K562 (cell line): ENCODE measurements around the gene ZNF324B. TPM values are rescaled to one million over a fixed set of nuclear protein-coding genes. Genes with fewer than 3 reads are reported as not detected.

Source experiments
- E2F3 ChIP-seq: fragments of 250-450 bp; sonication (Bioruptor Pico); IDR thresholded peaks from 2 replicates; pipeline ENCODE4 v1.4.0; 2020; ENCODE audit warnings: mild to moderate bottlenecking
- E2F5 ChIP-seq: sonication (generic); formaldehyde crosslinking; IDR thresholded peaks from 2 replicates; pipeline ENCODE4 v1.8.0; 2022; ENCODE audit warnings: mild to moderate bottlenecking, missing genetic modification reagents
- ETS2 ChIP-seq: IDR thresholded peaks from 2 replicates; pipeline ENCODE4 v1.6.1; 2016; ENCODE audit warnings: borderline replicate concordance, missing genetic modification characterization, mild to moderate bottlenecking, moderate library complexity, missing compliant biosample characterization; ENCODE audit not compliant: poor library complexity, severe bottlenecking
- GTF2F1 ChIP-seq: IDR thresholded peaks from 2 replicates; pipeline ENCODE4 v1.6.1; 2011; ENCODE audit warnings: low read depth, low read length, improper control_type of control experiment
- HDAC6 ChIP-seq: IDR thresholded peaks from 2 replicates; pipeline ENCODE4 v1.6.1; 2012; ENCODE audit warnings: low read depth, mild to moderate bottlenecking, control low read depth, inconsistent platforms, low read length, moderate library complexity
- JUN ChIP-seq, 2 experiments: sonication (generic) in 1 of 2; formaldehyde crosslinking in 1 of 2; IDR thresholded peaks; 2 replicates each; pipeline versions ENCODE4 v1.6.1 to v1.8.0; 2012 to 2022; ENCODE audit warnings: borderline replicate concordance in 2 of 2, mild to moderate bottlenecking in 2 of 2, improper control_type of control experiment in 1 of 2, low read depth in 1 of 2, low read length in 1 of 2, missing genetic modification reagents in 1 of 2
- LCOR ChIP-seq: sonication (generic); formaldehyde crosslinking; IDR thresholded peaks from 2 replicates; pipeline ENCODE4 v1.8.0; 2022; ENCODE audit warnings: mild to moderate bottlenecking, missing genetic modification reagents
- MAFG ChIP-seq: fragments of 450-650 bp; conservative IDR thresholded peaks from 2 replicates; pipeline ENCODE4 v1.6.1; 2016; ENCODE audit warnings: missing genetic modification characterization, missing compliant biosample characterization
- MBD2 ChIP-seq: sonication (generic); IDR thresholded peaks from 2 replicates; pipeline ENCODE4 v1.6.1; 2016; ENCODE audit warnings: low read depth, borderline replicate concordance
- MTA2 ChIP-seq: fragments of 450-650 bp; IDR thresholded peaks from 2 replicates; pipeline ENCODE4 v1.6.1; 2016; ENCODE audit warnings: low read depth
- MYC ChIP-seq, 2 experiments: fragments of 250-450 bp in 1 of 2; sonication (Bioruptor Pico) in 1 of 2; IDR thresholded peaks; 2 replicates each; pipeline versions ENCODE4 v1.5.1 to v1.6.1; 2012 to 2021; ENCODE audit warnings: low read depth in 2 of 2, borderline replicate concordance in 1 of 2, improper control_type of control experiment in 1 of 2, low read length in 1 of 2, mild to moderate bottlenecking in 1 of 2, moderate library complexity in 1 of 2
- NFRKB ChIP-seq: fragments of 450-650 bp; IDR thresholded peaks from 2 replicates; pipeline ENCODE4 v1.6.1; 2016; ENCODE audit warnings: low read depth
- RBM39 ChIP-seq: fragments of 200-400 bp; formaldehyde crosslinking; optimal IDR thresholded peaks from 2 replicates; pipeline ENCODE3; 2018; ENCODE audit warnings: low read depth, low read length
- SETDB1 ChIP-seq: IDR thresholded peaks from one replicate; pipeline ENCODE4 v1.6.1; 2012; ENCODE audit warnings: low read length, control low read depth, inconsistent platforms
- ZC3H4 ChIP-seq: sonication (generic); formaldehyde crosslinking; IDR thresholded peaks from 2 replicates; pipeline ENCODE4 v1.9.0; 2021; ENCODE audit warnings: missing genetic modification reagents, borderline replicate concordance
- ZFP30 ChIP-seq: fragments of 250-450 bp; sonication (Bioruptor Pico); IDR thresholded peaks from 2 replicates; pipeline ENCODE4 v1.8.0; 2022; ENCODE audit warnings: moderate library complexity, mild to moderate bottlenecking, inconsistent platforms, borderline replicate concordance
- ZNF121 ChIP-seq: sonication (generic); formaldehyde crosslinking; conservative IDR thresholded peaks from 2 replicates; pipeline ENCODE4 v1.8.0; 2022; ENCODE audit warnings: missing genetic modification reagents
- ZNF277 ChIP-seq: fragments of 250-450 bp; sonication (Bioruptor Pico); IDR thresholded peaks from 2 replicates; pipeline ENCODE4 v1.8.0; 2022; ENCODE audit warnings: inconsistent platforms, mild to moderate bottlenecking, moderate library complexity, borderline replicate concordance
- polyA plus RNA-seq, 8 experiments: library from polyadenylated mRNA; depleted of rRNA in 4 of 8; stranded (reverse) in 5 of 8; unstranded in 3 of 8; fragments of >200 nt; fragmentation: Nextera tagmentation in 2 of 8; fragmentation: Illumina TruSeq in 1 of 8; extraction: Ambion mirVana in 2 of 8; extraction: Trizol in 1 of 8; gene quantifications; 2 replicates each; pipeline versions ENCODE4 v1.2.1 to v1.2.3, GENCODE V29; 2011 to 2014; ENCODE audit warnings: inconsistent platforms in 1 of 8, missing spikeins in 1 of 8
- total RNA-seq, 7 experiments: library from RNA; depleted of rRNA in 6 of 7; stranded (reverse); fragments of >200 nt in 6 of 7; fragmentation: Illumina TruSeq in 2 of 7; extraction: Trizol in 2 of 7; gene quantifications; 2 replicates each; pipeline versions ENCODE4 v1.2.1 to v1.2.3, GENCODE V29; 2011 to 2021; ENCODE audit warnings: low replicate concordance in 1 of 7
- TF ChIP-seq, protein P1 (sequence below): IDR thresholded peaks from 2 replicates; pipeline ENCODE4 v1.6.1; 2011; ENCODE audit warnings: borderline replicate concordance, low read depth, mild to moderate bottlenecking, moderate library complexity, low read length; ENCODE audit not compliant: insufficient read depth, poor library complexity, severe bottlenecking

ZNF324B gene
- total and polyA plus RNA-seq, 9 of the 15 experiments (the other 6 are each of a cell fraction or from before 2014, with no cell fraction given) = 0.20 to 13.5 (median 5.7) TPM

GRCh38 chr19:58499021-58499927, 47.9 kb downstream of the ZNF324B start (continued):
- TF ChIP-seq ZNF277 = no peak
- peak; percentile 89 for TF ChIP-seq MBD2
- peak; percentile 82 for TF ChIP-seq LCOR (CRISPR knock-in tag)
- no peak for TF ChIP-seq SETDB1
- TF ChIP-seq ETS2 (tag) = no peak
- TF ChIP-seq NFRKB = 0 out of 2 replicates have a peak, but pooled peaks have one; percentile 62
- TF ChIP-seq MAFG (tag) = no peak
- no peak for TF ChIP-seq ZNF121
- no peak for TF ChIP-seq MTA2
- TF ChIP-seq ZC3H4 (CRISPR knock-in tag) = no peak
- TF ChIP-seq E2F5 (CRISPR knock-in tag) = no peak
- no peak for TF ChIP-seq ZFP30 (CRISPR knock-in tag)
- peak; percentile 94 for TF ChIP-seq MYC (IDR thresholded peaks at IDR 0.05; ENCODE audit: low read depth, low read length)
- no peak for TF ChIP-seq MYC (CRISPR knock-in tag; IDR thresholded peaks at IDR 0.05; ENCODE audit: borderline replicate concordance, low read depth)
- TF ChIP-seq RBM39 = no peak
- TF ChIP-seq GTF2F1 = no peak
- peak; percentile 65; the same call in 1 of the 2 replicates for TF ChIP-seq JUN (IDR thresholded peaks at IDR 0.05; ENCODE audit: borderline replicate concordance, low read depth, low read length)
- no peak for TF ChIP-seq JUN (CRISPR knock-in tag; IDR thresholded peaks at IDR 0.05; ENCODE audit: borderline replicate concordance)
- TF ChIP-seq, protein P1, sequence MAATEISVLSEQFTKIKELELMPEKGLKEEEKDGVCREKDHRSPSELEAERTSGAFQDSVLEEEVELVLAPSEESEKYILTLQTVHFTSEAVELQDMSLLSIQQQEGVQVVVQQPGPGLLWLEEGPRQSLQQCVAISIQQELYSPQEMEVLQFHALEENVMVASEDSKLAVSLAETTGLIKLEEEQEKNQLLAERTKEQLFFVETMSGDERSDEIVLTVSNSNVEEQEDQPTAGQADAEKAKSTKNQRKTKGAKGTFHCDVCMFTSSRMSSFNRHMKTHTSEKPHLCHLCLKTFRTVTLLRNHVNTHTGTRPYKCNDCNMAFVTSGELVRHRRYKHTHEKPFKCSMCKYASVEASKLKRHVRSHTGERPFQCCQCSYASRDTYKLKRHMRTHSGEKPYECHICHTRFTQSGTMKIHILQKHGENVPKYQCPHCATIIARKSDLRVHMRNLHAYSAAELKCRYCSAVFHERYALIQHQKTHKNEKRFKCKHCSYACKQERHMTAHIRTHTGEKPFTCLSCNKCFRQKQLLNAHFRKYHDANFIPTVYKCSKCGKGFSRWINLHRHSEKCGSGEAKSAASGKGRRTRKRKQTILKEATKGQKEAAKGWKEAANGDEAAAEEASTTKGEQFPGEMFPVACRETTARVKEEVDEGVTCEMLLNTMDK = no peak
- peak; percentile 67; the same call in 1 of the 2 replicates for TF ChIP-seq E2F3
- no peak for TF ChIP-seq HDAC6
